ENCODE data around the gene CST6. TPM values are rescaled to one million over a fixed set of nuclear protein-coding genes. Genes with fewer than 3 reads are reported as not detected.

Gene CST6
- total and polyA plus RNA-seq, 4 donors = not detected

DNA sequence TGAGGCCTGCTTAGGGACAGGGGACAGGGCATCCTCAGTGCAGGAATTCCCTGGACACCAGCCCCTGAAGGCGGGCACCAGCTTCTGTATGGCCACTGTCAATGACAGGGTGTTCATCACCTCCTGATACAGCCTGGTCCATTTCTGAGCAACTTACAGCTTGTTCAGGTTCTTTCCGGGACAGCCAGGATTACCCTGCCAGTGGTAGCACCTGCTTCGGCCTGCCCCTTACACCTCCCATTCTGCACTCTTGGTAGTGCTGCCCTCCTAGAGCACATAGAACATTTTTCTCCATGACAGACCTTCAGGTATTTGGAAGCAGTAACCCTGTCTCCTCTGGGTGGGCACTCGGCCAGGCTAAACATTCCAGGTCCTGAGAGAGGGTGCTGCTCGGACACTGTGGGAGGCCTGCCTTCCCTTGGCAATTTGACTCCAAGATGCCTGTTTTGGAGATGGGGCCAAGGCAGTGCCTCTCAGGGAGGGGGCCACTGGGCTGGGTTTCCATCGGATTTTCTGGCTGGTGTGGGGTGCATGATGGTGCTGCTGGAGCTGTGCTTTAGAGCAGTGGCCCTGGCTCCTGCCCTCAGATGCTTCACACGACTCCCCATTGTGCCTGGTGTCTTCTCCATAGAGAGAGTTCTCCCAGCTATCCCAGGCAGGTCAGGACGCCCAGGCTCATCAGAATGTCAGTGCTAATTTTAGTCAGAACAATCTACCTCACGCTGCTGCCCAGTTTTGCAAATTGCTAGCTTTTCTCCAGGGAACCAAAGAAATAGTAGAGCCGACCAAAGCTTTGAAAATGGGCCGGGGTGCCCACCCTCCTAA, 35.9 kb downstream of the CST6 start (continued):
- no peak for TF ChIP-seq ZBTB33 (IDR thresholded peaks at IDR 0.05)

- H3K27ac ChIP-seq (ENCODE audit: low read depth in 1 of 2, low read length in 2 of 2) = no peak within 1 kb of the TSS
- no peaks in the 10 kb centered on the region for H3K36me3 ChIP-seq (ENCODE audit: control insufficient read depth in 4 of 4, insufficient read depth in 3 of 4, low read depth in 1 of 4, low read length in 3 of 4)
- WGBS = 22% methylated on average over 39 of the region's 39 CpGs
- no peaks in the 10 kb centered on the region for H3K9me3 ChIP-seq (ENCODE audit: control insufficient read depth in 4 of 4, low read length in 3 of 4)
- TF ChIP-seq EGR1 (IDR thresholded peaks at IDR 0.05; ENCODE audit: low read depth in 2 of 2) (no peak), ATF3 (IDR thresholded peaks at IDR 0.05) (no peak), RXRA (IDR thresholded peaks at IDR 0.05) (no peak), HNF4A (conservative IDR thresholded peaks at IDR 0.05) (no peak), FOXA1 (IDR thresholded peaks at IDR 0.05) (no peak), HNF4G (IDR thresholded peaks at IDR 0.05) (no peak), SP1 (IDR thresholded peaks at IDR 0.05) (no peak), REST (IDR thresholded peaks at IDR 0.05) (no peak), NR2F2 (IDR thresholded peaks at IDR 0.05) (no peak), FOXA2 (IDR thresholded peaks at IDR 0.05) (no peak), MAX (IDR thresholded peaks at IDR 0.05) (no peak), JUND (IDR thresholded peaks at IDR 0.05) (no peak)
- DNase-seq (ENCODE audit: low spot score) = no peak
- H3K27me3 ChIP-seq (ENCODE audit: control insufficient read depth in 4 of 4, insufficient read depth in 4 of 4, low read length in 3 of 4) = peaks cover 0 to 4% (median 0%) of the 10 kb centered on the region in 4 donors
- H3K4me3 ChIP-seq (ENCODE audit: low read depth in 1 of 3, low read length in 3 of 3) = no peak within 1 kb of the TSS
- peaks cover 0 to 30% (median 21%) of the 10 kb centered on the region in 4 donors for H3K4me1 ChIP-seq (ENCODE audit: control insufficient read depth in 4 of 4, insufficient read depth in 4 of 4, low read length in 3 of 4)
- H3K9ac ChIP-seq (ENCODE audit: low read depth in 1 of 2, low read length in 2 of 2) = no peak within 1 kb of the TSS
Observed at GRCh38 chr11:66048547-66049323, 36.9 kb downstream of the CST6 start, which contains the start of gene GAL3ST3. TSS of gene GAL3ST3 (minus strand) at chr11:66049161. CDS start at chr11:66045415, 3,746 bp downstream.

Data from liver (tissue), 9 donors.